Endothelial cell of umbilical vein (primary cell): ENCODE results near the gene OASL. TPM values are rescaled to one million over a fixed set of nuclear protein-coding genes. Genes with fewer than 3 reads are reported as not detected.

Source experiments
- BruUV-seq: library from RNA; stranded (reverse); fragments of 400-500 nt; replicated peaks from 2 replicates; lab custom pipeline; 2021; lab: Mats Ljungman, UMichigan
- CTCF ChIA-PET: fragments of 300-600, 350-600 bp; sonication (Branson Sonifier 250); formaldehyde crosslinking; loops from one replicate; lab custom pipeline; 2021; ENCODE audit warnings: antibody characterized with exemption, inconsistent platforms; lab: Charles Lee
- POLR2A ChIA-PET: fragments of 300-600, 350-600 bp; sonication (Branson Sonifier 250); formaldehyde crosslinking; loops from one replicate; lab custom pipeline; 2021; ENCODE audit warnings: antibody characterized with exemption, inconsistent platforms; lab: Charles Lee
- DNase-seq: peaks from one replicate; pipeline ENCODE4 v3.0.0-alpha.2; 2011; ENCODE audit warnings: low read depth, low spot score
- FAIRE-seq: peaks from 2 replicates; lab custom pipeline; 2011; peaks lifted over from hg19 to GRCh38; lab: Jason Lieb, UNC
- H2AFZ ChIP-seq: 2 replicates; pipeline ENCODE4 v1.6.0; 2012; ENCODE audit warnings: low read depth, low read length, control low read depth, inconsistent platforms
- H3K27ac ChIP-seq: 2 replicates; pipeline ENCODE4 v1.5.1; 2011; ENCODE audit warnings: low read depth, mild to moderate bottlenecking, control low read depth, low read length, moderate library complexity; ENCODE audit not compliant: insufficient read depth
- H3K27me3 ChIP-seq, 2 experiments: 2 replicates each; pipeline versions ENCODE4 v1.6.0 to v1.6.1; 2011; ENCODE audit warnings: low read length in 2 of 2, mixed read lengths in 1 of 2; ENCODE audit not compliant: control insufficient read depth in 2 of 2, insufficient read depth in 2 of 2
- H3K36me3 ChIP-seq, 2 experiments: 2 replicates in 1 of 2; 3 replicates in 1 of 2; pipeline ENCODE4 v1.5.1; 2011; ENCODE audit warnings: low read length in 2 of 2, mild to moderate bottlenecking in 1 of 2, moderate library complexity in 1 of 2; ENCODE audit not compliant: control insufficient read depth in 2 of 2, insufficient read depth in 2 of 2; ENCODE audit errors: extremely low read depth in 1 of 2
- H3K4me1 ChIP-seq: 3 replicates; pipeline ENCODE4 v1.5.1; 2011; ENCODE audit warnings: mild to moderate bottlenecking, low read length; ENCODE audit not compliant: control insufficient read depth, insufficient read depth; ENCODE audit errors: extremely low read depth
- H3K4me2 ChIP-seq: 2 replicates; pipeline ENCODE4 v1.6.1; 2011; ENCODE audit warnings: low read length, control low read depth, mixed read lengths; ENCODE audit not compliant: insufficient read depth
- H3K4me3 ChIP-seq, 3 experiments: fragments of 200-600 bp in 1 of 3; sonication (generic), shearing (Covaris generic) in 1 of 3; replicated peaks in 1 of 3; 2 replicates each; pipeline ENCODE4 v1.5.1; 2011 to 2016; ENCODE audit warnings: control low read depth in 3 of 3, low read length in 3 of 3, mild to moderate bottlenecking in 2 of 3, inconsistent platforms in 1 of 3, low read depth in 1 of 3, moderate library complexity in 1 of 3; ENCODE audit not compliant: insufficient read depth in 1 of 3
- H3K79me2 ChIP-seq: 2 replicates; pipeline ENCODE4 v1.6.0; 2012; ENCODE audit warnings: low read length, inconsistent platforms; ENCODE audit not compliant: control insufficient read depth, insufficient read depth
- H3K9ac ChIP-seq: replicated peaks from 2 replicates; pipeline ENCODE3; 2011; ENCODE audit warnings: low read length, control low read depth; ENCODE audit not compliant: insufficient read depth; ENCODE audit errors: extremely low read depth
- H3K9me1 ChIP-seq: replicated peaks from 3 replicates; pipeline ENCODE4 v1.6.0; 2011; ENCODE audit warnings: mild to moderate bottlenecking, low read length; ENCODE audit not compliant: control insufficient read depth, insufficient read depth; ENCODE audit errors: extremely low read depth
- H3K9me3 ChIP-seq: replicated peaks from 2 replicates; pipeline ENCODE4 v1.5.1; 2012; ENCODE audit warnings: low read length, inconsistent platforms; ENCODE audit not compliant: control insufficient read depth, insufficient read depth
- H4K20me1 ChIP-seq: replicated peaks from 2 replicates; pipeline ENCODE3; 2011; ENCODE audit warnings: mild to moderate bottlenecking, low read length; ENCODE audit not compliant: control insufficient read depth, insufficient read depth; ENCODE audit errors: extremely low read depth
- CTCF ChIP-seq, 2 donors: IDR thresholded peaks; 1 replicate in 1 of 2; 2 replicates in 1 of 2; pipeline ENCODE4 v1.5.1; 2011; ENCODE audit warnings: low read length in 2 of 2, mild to moderate bottlenecking in 2 of 2, moderate library complexity in 2 of 2, control low read depth in 1 of 2, inconsistent platforms in 1 of 2, low read depth in 1 of 2; ENCODE audit not compliant: insufficient read depth in 1 of 2; ENCODE audit errors: extremely low read depth in 1 of 2
- EZH2 ChIP-seq: IDR thresholded peaks from 2 replicates; pipeline ENCODE4 v1.6.1; 2012; ENCODE audit warnings: borderline replicate concordance, low read depth, mild to moderate bottlenecking, moderate library complexity, low read length, inconsistent platforms; ENCODE audit not compliant: severe bottlenecking
- FOS ChIP-seq: IDR thresholded peaks from 2 replicates; pipeline ENCODE4 v1.6.1; 2011; ENCODE audit warnings: mild to moderate bottlenecking, low read length, moderate library complexity, borderline replicate concordance; ENCODE audit not compliant: insufficient read depth
- GATA2 ChIP-seq: IDR thresholded peaks from 2 replicates; pipeline ENCODE4 v1.7.0; 2011; ENCODE audit warnings: low read depth, mild to moderate bottlenecking, moderate library complexity, mixed read lengths, low read length; ENCODE audit not compliant: insufficient read length, insufficient read depth
- JUN ChIP-seq: IDR thresholded peaks from 2 replicates; pipeline ENCODE4 v1.6.1; 2011; ENCODE audit warnings: borderline replicate concordance, low read depth; ENCODE audit not compliant: insufficient read length, insufficient read depth
- MAX ChIP-seq: IDR thresholded peaks from 2 replicates; pipeline ENCODE4 v1.6.1; 2011; ENCODE audit not compliant: insufficient read depth, insufficient read length
- MYC ChIP-seq: IDR thresholded peaks from one replicate; pipeline ENCODE4 v1.6.1; 2011; ENCODE audit warnings: mild to moderate bottlenecking, low read depth, low read length
- POLR2A ChIP-seq: IDR thresholded peaks from 2 replicates; pipeline ENCODE4 v1.6.1; 2012; ENCODE audit warnings: low read depth, mild to moderate bottlenecking, control low read depth, low read length
- POLR2AphosphoS5 ChIP-seq: IDR thresholded peaks from 2 replicates; pipeline ENCODE4 v1.6.1; 2012; ENCODE audit warnings: low read depth, mild to moderate bottlenecking, control low read depth, low read length, moderate library complexity; ENCODE audit not compliant: insufficient read depth
- dilution Hi-C: fragments of 300-500 bp; cut with MboI; formaldehyde crosslinking; loops from one replicate; pipeline ENCODE4 v1.15.0; 2019; ENCODE audit warnings: low sequenced_read_pairs; ENCODE audit not compliant: extremely low pct_ligation_motif_present
- intact Hi-C: fragments of 100-400 bp; cut with micrococcal nuclease; formaldehyde crosslinking; loops from one replicate; pipeline ENCODE4 v1.10.0; 2022
- polyA plus RNA-seq, 4 experiments: library from polyadenylated mRNA; depleted of rRNA in 3 of 4; stranded (reverse) in 3 of 4; unstranded in 1 of 4; fragments of >200 nt; gene quantifications; 2 replicates each; pipeline versions ENCODE4 v1.2.1 to v1.2.3, GENCODE V29; 2011 to 2012; ENCODE audit warnings: missing spikeins in 1 of 4
- total RNA-seq: library from RNA; stranded (reverse); gene quantifications from 2 replicates; pipeline ENCODE4 v1.2.3, GENCODE V29; 2021

The OASL gene
- total and polyA plus RNA-seq, 2 donors (not counting 3 experiments of a cell fraction or from before 2014, with no cell fraction given): 0.17 to 0.33 TPM

DNA sequence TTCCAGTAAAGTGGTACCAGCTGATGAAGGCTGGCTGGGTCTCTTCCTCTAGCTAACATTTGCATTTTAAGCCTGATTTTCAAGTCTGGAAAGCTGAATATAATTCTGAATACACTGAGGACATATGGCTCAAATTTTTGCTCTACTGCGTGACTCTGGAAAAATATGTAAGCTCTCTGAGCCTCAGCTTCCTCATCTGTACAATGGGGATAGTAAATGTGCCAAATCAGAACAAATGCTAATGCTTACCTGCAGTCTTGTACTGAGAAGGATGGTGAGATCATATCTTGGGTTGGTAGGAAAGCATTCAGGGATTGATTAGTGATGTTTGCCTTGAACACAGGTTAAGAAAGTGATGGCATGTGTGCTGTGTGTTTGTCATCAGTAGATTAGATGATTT, 46.1 kb downstream of the OASL start:
- no peaks in the 10 kb centered on the region for H3K9me1 ChIP-seq
- H3K36me3 ChIP-seq: no peaks in the 10 kb centered on the region
- peaks cover 3 to 8% of the 10 kb centered on the region in 2 experiments for H3K27me3 ChIP-seq
- H3K79me2 ChIP-seq: no peaks in the 10 kb centered on the region
- H3K9ac ChIP-seq: no peak overlapping the region
- no peak overlapping the region for H3K4me3 ChIP-seq
- intact Hi-C loops: no loop called here
- POLR2A ChIA-PET: no interaction called here
- CTCF ChIA-PET: interaction anchor here (0.9 to 3.1 kb wide), 5 partner anchors 9 to 344 kb away, joined by 3 to 12 read pairs (median 4); no protein-coding TSS in a partner anchor
- no peaks in the 10 kb centered on the region for H3K9me3 ChIP-seq
- no peaks in the 10 kb centered on the region for H4K20me1 ChIP-seq
- no peak for DNase-seq
- H2AFZ ChIP-seq: no peak overlapping the region
- dilution Hi-C loops: no loop called here
- no peak for TF ChIP-seq FOS
- BruUV-seq: no TSS peak
- H3K27ac ChIP-seq: no peak overlapping the region
- H3K4me1 ChIP-seq: no peaks in the 10 kb centered on the region
- no peak overlapping the region for H3K4me2 ChIP-seq
- no peak for FAIRE-seq

DNA sequence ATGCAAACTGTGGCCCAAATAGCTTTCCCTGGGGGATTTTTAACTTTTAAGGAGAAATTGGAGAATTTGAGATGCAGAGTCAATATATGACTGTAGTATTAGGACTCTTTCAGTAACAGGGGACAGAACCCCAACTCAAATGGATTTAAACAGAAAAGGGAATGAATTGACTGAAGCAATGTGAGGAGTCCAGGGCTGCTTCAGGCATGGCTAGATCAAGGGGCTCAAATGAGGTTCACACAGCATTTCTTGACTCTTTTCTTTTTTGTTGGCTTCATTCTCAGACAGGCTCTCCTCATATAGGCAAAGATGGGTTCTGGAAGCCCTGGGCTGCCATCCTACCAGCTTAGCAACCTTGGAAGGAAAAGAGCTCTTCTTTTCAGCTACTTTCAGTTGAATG, 47.1 kb downstream of the OASL start:
- Histone ChIP-seq H3K4me2 (no peak overlapping the region), H3K9ac (no peak overlapping the region), H3K79me2 (no peaks in the 10 kb centered on the region), H3K9me1 (no peaks in the 10 kb centered on the region), H3K27me3 (peaks cover 3 to 8% of the 10 kb centered on the region in 2 experiments), H3K4me1 (no peaks in the 10 kb centered on the region), H3K4me3 (no peak overlapping the region), H3K36me3 (no peaks in the 10 kb centered on the region), H4K20me1 (no peaks in the 10 kb centered on the region), H3K9me3 (no peaks in the 10 kb centered on the region), H3K27ac (no peak overlapping the region), H2AFZ (no peak overlapping the region)
- dilution Hi-C loops: no loop called here
- TF ChIP-seq CTCF (IDR thresholded peaks at IDR 0.05; ENCODE audit: extremely low read depth in 1 of 2, insufficient read depth in 1 of 2, low read depth in 1 of 2, low read length in 2 of 2): no peak
- no peak for TF ChIP-seq GATA2
- no peak for TF ChIP-seq EZH2
- TF ChIP-seq POLR2A: no peak
- no peak for TF ChIP-seq POLR2AphosphoS5
- no peak for TF ChIP-seq FOS
- TF ChIP-seq MAX: no peak
- no peak for TF ChIP-seq JUN
- TF ChIP-seq MYC: no peak
- no peak for FAIRE-seq
- CTCF ChIA-PET: interaction anchor here (1.9 to 3.1 kb wide), 2 partner anchors 20 to 343 kb away, joined by 5 to 12 read pairs; no protein-coding TSS in a partner anchor
- BruUV-seq: no TSS peak
- POLR2A ChIA-PET: no interaction called here
- no peak for DNase-seq
- intact Hi-C loops: no loop called here
